Right lobe of liver (tissue), 6 donors: Measurements from ENCODE around the gene ADGRE2. TPM values are rescaled to one million over a fixed set of nuclear protein-coding genes. Genes with fewer than 3 reads are reported as not detected.
"Not testable (repeated sequence)": the region's sequence is repeated elsewhere in the genome, so short reads cannot be mapped to it uniquely, and the experiment has no call there.

Experiments used
- ATAC-seq, 4 donors: fragments of 200-7000 bp; cut with Tn5 transposase; one replicate each; pipeline ENCODE4 v1.9.1; 2020; ENCODE audit warnings: mild to moderate bottlenecking in 4 of 4, moderate library complexity in 4 of 4
- DNase-seq, 3 donors: peaks; one replicate each; pipeline ENCODE4 v3.0.0-alpha.2; 2020
- H3K27ac ChIP-seq, 3 donors: fragments of 200-600 bp; one replicate each; pipeline ENCODE4 v1.8.0; 2022
- H3K27me3 ChIP-seq, 2 donors: fragments of 200-600 bp; one replicate each; pipeline ENCODE4 v1.8.0; 2022
- H3K36me3 ChIP-seq, 4 donors: fragments of 200-600 bp; sonication (generic) in 1 of 4; one replicate each; pipeline versions ENCODE4 v1.5.1 to v1.8.0; 2017 to 2022; ENCODE audit warnings: control low read depth in 1 of 4
- H3K4me1 ChIP-seq, 4 donors: fragments of 200-600 bp; sonication (generic) in 1 of 4; one replicate each; pipeline versions ENCODE4 v1.5.1 to v1.8.0; 2017 to 2022; ENCODE audit warnings: control low read depth in 1 of 4
- H3K4me3 ChIP-seq, 3 donors: fragments of 200-600 bp; one replicate each; pipeline ENCODE4 v1.8.0; 2022
- H3K9me3 ChIP-seq, 4 donors: fragments of 200-600 bp; sonication (generic) in 1 of 4; one replicate each; pipeline versions ENCODE4 v1.5.1 to v1.8.0; 2017 to 2022; ENCODE audit warnings: control low read depth in 1 of 4
- POLR2A ChIP-seq: fragments of 450-650 bp; IDR thresholded peaks from one replicate; pipeline ENCODE4 v1.6.1; 2017; ENCODE audit warnings: antibody characterized with exemption, mild to moderate bottlenecking
- WGBS: methylation state at CpG from one replicate; pipeline ENCODE4 v1.1.6; 2018; ENCODE audit warnings: low coverage, low lambda C conversion rate; ENCODE audit not compliant: insufficient coverage; ENCODE audit errors: missing lambda C conversion rate; 5-methylcytosine and 5-hydroxymethylcytosine counted together
- intact Hi-C, 2 donors: fragments of 100-400 bp; cut with DNase I; formaldehyde crosslinking; loops; one replicate each; pipeline versions ENCODE4 v1.11.2 to v1.14.1; 2022
- total RNA-seq, 6 experiments: library from RNA; depleted of rRNA in 2 of 6; stranded (reverse); fragments of >200 nt in 2 of 6; fragmentation: NEBNext Ultra II Directional in 3 of 6; extraction: Animal tissue kit (Norgen Biotek cat#: 25700) in 3 of 6; gene quantifications; one replicate each; pipeline versions ENCODE4 v1.1.0 to v1.2.4, GENCODE V29; 2016 to 2023
- TF ChIP-seq, protein P1 (sequence below), 4 donors: fragments of 200-600 bp in 3 of 4; fragments of 450-650 bp in 1 of 4; IDR thresholded peaks; one replicate each; pipeline versions ENCODE4 v1.5.1 to v1.8.0; 2016 to 2022; ENCODE audit warnings: antibody characterized with exemption in 4 of 4, mild to moderate bottlenecking in 2 of 4
- donor health status: DM: no; HTN: yes; CAD: no.
- donor health status: DM: no; HTN: no; CAD: no.
- donor health status: DM: no; HTN: no; CAD: no.
- donor health status: DM: no; HTN: yes; CAD: no.
- donor health status: DM: no; HTN: yes; CAD: no.

ADGRE2 gene
- total RNA-seq, 6 experiments from 2014 or later, result 1.6 to 5.7 (median 1.9) TPM

DNA sequence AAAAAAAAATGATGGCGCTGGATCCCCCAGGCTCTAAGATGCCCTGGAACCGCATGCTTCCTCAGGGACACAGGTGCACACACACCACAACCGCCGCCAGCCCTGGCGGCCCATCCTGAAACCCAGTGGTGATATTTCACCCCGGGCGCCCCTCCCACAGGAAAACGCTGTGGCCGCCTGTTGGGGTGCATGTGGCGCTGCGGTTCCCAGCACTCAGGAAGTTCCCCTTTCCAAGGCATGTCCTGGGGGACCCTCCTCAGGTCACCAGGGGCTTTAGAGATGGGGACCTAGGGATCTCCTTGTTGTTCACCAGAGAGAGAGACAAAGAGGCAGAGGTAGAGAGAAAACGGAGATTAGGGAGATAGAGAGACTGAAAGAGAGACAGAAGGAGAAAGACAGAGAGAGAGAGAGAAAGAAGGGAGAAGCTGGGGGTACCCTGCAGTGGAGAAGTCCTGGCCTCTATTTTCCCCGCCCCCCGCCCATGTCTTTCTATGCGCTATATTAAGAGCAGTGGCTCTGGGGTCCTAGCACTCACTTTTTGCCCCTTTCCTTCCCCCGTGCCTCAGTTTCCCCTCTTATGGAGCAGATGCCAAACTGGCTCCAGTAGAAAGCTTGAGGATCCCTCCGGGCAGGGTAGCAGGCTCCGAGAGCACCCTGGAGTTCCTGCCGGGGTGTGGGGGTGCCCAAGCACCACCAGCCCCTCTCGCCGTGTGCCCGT is 2.3 kb downstream of the ADGRE2 start:
- H3K4me1 ChIP-seq, result no peaks in the 10 kb centered on the region
- no peak for TF ChIP-seq POLR2A
- TF ChIP-seq, protein P1, sequence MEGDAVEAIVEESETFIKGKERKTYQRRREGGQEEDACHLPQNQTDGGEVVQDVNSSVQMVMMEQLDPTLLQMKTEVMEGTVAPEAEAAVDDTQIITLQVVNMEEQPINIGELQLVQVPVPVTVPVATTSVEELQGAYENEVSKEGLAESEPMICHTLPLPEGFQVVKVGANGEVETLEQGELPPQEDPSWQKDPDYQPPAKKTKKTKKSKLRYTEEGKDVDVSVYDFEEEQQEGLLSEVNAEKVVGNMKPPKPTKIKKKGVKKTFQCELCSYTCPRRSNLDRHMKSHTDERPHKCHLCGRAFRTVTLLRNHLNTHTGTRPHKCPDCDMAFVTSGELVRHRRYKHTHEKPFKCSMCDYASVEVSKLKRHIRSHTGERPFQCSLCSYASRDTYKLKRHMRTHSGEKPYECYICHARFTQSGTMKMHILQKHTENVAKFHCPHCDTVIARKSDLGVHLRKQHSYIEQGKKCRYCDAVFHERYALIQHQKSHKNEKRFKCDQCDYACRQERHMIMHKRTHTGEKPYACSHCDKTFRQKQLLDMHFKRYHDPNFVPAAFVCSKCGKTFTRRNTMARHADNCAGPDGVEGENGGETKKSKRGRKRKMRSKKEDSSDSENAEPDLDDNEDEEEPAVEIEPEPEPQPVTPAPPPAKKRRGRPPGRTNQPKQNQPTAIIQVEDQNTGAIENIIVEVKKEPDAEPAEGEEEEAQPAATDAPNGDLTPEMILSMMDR (IDR thresholded peaks at IDR 0.05), result no peak
- no peaks in the 10 kb centered on the region for H3K27me3 ChIP-seq
- no peaks in the 10 kb centered on the region for H3K9me3 ChIP-seq
- H3K36me3 ChIP-seq, result no peaks in the 10 kb centered on the region
- DNase-seq (peak; percentile 44 to 70 (median 45)), ATAC-seq (peak; percentile 22 to 49 (median 43))
- H3K4me3 ChIP-seq, result peak overlapping the region; percentile 14 to 33 (median 16)
- intact Hi-C loops, result no loop called here
- H3K27ac ChIP-seq, result no peak overlapping the region
- WGBS, result 5% methylated on average over 16 of the region's 22 CpGs

DNA sequence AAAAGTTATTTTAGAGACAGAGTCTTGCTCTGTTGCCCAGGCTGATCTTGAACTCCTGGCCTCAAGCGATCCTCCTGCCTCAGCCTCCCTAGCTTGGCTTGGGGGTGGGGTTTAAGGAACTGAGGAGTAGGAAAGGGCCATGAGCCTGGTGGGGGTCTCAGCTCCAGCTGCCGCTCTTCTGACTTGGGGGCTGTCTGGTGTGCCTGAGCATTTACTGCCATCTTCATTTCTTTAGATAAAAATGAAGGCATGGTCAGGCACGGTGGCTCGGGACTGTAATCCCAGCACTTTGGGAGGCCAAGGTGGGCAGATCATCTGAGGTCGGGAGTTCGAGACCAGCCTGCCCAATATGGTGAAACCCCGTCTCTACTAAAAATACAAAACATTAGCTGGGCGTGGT is 3.0 kb downstream of the ADGRE2 start:
- intact Hi-C loops, H3K27ac ChIP-seq, H3K4me1 ChIP-seq, H3K9me3 ChIP-seq, ATAC-seq, H3K27me3 ChIP-seq, H3K36me3 ChIP-seq: not testable (repeated sequence)
- peak in 1 of 3 donors; percentile 20 for DNase-seq
- 29% methylated on average over 6 of the region's 8 CpGs for WGBS
- H3K4me3 ChIP-seq, result peak overlapping the region in 1 of 3 donors; percentile 33

DNA sequence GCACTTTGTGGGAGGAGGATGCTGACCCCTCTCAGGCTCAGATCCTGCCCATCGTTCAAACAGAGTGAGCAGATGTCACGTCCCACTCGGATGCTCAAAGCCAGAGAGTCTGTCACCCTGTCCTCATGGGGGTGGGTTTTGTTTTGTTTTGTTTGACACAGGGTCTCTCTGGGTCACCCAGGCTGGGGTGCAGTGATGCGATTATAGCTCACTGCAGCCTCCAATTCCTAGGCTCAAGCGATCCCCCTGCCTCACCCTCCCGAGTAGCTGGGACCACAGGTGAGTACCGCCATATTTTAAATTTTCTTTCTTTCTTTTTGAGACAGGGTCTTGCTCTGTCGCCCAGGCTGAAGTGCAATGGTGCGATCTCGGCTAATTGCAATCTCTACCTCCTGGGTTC is 4.0 kb downstream of the ADGRE2 start:
- H3K9me3 ChIP-seq, result no peaks in the 10 kb centered on the region
- 62% methylated on average over 3 of the region's 10 CpGs for WGBS
- no peak overlapping the region for H3K27ac ChIP-seq
- TF ChIP-seq, protein P1 (IDR thresholded peaks at IDR 0.05), result no peak
- TF ChIP-seq POLR2A, result no peak
- DNase-seq, result peak in 2 of 3 donors; percentile 7 to 16
- no peak overlapping the region for H3K4me3 ChIP-seq
- ATAC-seq, result no peak
- no peaks in the 10 kb centered on the region for H3K27me3 ChIP-seq
- H3K4me1 ChIP-seq, result no peaks in the 10 kb centered on the region
- no peaks in the 10 kb centered on the region for H3K36me3 ChIP-seq
- intact Hi-C loops, result no loop called here

- ATAC-seq, H3K9me3 ChIP-seq, H3K4me1 ChIP-seq, H3K27me3 ChIP-seq, H3K36me3 ChIP-seq, H3K4me3 ChIP-seq, H3K27ac ChIP-seq, intact Hi-C loops: not testable (repeated sequence)
- peak in 2 of 3 donors; percentile 20 to 28 for DNase-seq
- WGBS, result 61% methylated on average over 6 of the region's 9 CpGs
These were observed 4.6 kb downstream of the ADGRE2 start for GRCh38 chr19:14773722-14774121.

DNA sequence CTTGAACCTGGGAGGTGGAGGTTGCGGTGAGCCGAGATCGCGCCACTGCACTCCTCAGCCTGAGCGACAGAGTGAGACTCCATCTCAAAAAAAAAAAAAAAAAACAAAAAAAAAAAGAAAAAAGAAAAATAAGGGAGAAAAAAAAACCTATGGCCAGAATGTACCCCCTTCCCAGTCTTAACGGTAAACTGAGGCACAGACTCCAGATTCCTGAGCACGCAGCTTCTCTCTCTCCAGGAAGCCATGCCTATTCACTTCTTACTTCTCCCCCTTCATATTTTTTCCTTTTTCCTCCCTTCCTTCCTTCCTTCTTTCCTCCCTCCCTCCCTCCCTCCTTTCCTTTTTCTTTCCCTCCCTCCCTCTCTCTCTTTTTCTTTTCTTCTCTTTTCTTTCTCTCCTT is 5.4 kb downstream of the ADGRE2 start:
- ATAC-seq (no peak), DNase-seq (no peak)
- no peaks in the 10 kb centered on the region for H3K27me3 ChIP-seq
- H3K36me3 ChIP-seq, result no peaks in the 10 kb centered on the region
- H3K4me3 ChIP-seq, result no peak overlapping the region
- H3K4me1 ChIP-seq, result no peaks in the 10 kb centered on the region
- H3K27ac ChIP-seq, result no peak overlapping the region
- intact Hi-C loops, result no loop called here
- WGBS, result 84% methylated on average over 6 of the region's 7 CpGs
- H3K9me3 ChIP-seq, result no peaks in the 10 kb centered on the region
- no peak for TF ChIP-seq POLR2A
- TF ChIP-seq, protein P1 (IDR thresholded peaks at IDR 0.05), result no peak
